Lower lobe of right lung (tissue), 2 donors: Measurements from ENCODE around the gene EPGN. TPM values are rescaled to one million over a fixed set of nuclear protein-coding genes. Genes with fewer than 3 reads are reported as not detected.
A peak's percentile ranks its signal among the peaks of the same experiment; 100 is the strongest.

Source experiments
- ATAC-seq, 2 donors: fragments of 200-7000 bp; cut with Tn5 transposase; one replicate each; pipeline ENCODE4 v1.9.1; 2020 to 2022; ENCODE audit warnings: mild to moderate bottlenecking in 2 of 2, moderate library complexity in 2 of 2
- DNase-seq: peaks from one replicate; pipeline ENCODE4 v3.0.0-alpha.2; 2020
- H3K27ac ChIP-seq: fragments of 200-600 bp; one replicate; pipeline ENCODE4 v1.8.0; 2022
- H3K27me3 ChIP-seq: fragments of 200-600 bp; one replicate; pipeline ENCODE4 v1.8.0; 2022; ENCODE audit warnings: low read depth
- H3K36me3 ChIP-seq: fragments of 200-600 bp; one replicate; pipeline ENCODE4 v1.8.0; 2022; ENCODE audit warnings: mild to moderate bottlenecking
- H3K4me1 ChIP-seq: fragments of 200-600 bp; one replicate; pipeline ENCODE4 v1.8.0; 2022
- H3K4me3 ChIP-seq: fragments of 200-600 bp; one replicate; pipeline ENCODE4 v1.8.0; 2022; ENCODE audit warnings: mild to moderate bottlenecking
- H3K9me3 ChIP-seq: fragments of 200-600 bp; one replicate; pipeline ENCODE4 v1.8.0; 2022
- intact Hi-C: fragments of 100-400 bp; cut with DNase I; formaldehyde crosslinking; loops from one replicate; pipeline ENCODE4 v1.11.0; 2022
- total RNA-seq: library from RNA; stranded (reverse); fragmentation: NEBNext Ultra II Directional; extraction: Animal tissue kit (Norgen Biotek cat#: 25700); gene quantifications from one replicate; pipeline ENCODE4 v1.2.1, GENCODE V29; 2021
- TF ChIP-seq, protein P1 (sequence below): fragments of 200-600 bp; IDR thresholded peaks from one replicate; pipeline ENCODE4 v1.8.0; 2022; ENCODE audit warnings: antibody characterized with exemption, mild to moderate bottlenecking
- donor health status: DM: no; HTN: yes; CAD: no; lungs with severe emphysema.

Gene EPGN
- total RNA-seq, 1 donor from 2014 or later: 2.5 TPM

- peaks cover 17% of the 10 kb centered on the region for H3K27me3 ChIP-seq
- DNase-seq (peak; percentile 63), ATAC-seq (peak; percentile 75 to 77)
- H3K4me1 ChIP-seq: peaks cover 15% of the 10 kb centered on the region
- H3K4me3 ChIP-seq: peak within 1 kb of the TSS; percentile 51
- H3K27ac ChIP-seq: no peak within 1 kb of the TSS
- no peaks in the 10 kb centered on the region for H3K36me3 ChIP-seq
- TF ChIP-seq, protein P1, sequence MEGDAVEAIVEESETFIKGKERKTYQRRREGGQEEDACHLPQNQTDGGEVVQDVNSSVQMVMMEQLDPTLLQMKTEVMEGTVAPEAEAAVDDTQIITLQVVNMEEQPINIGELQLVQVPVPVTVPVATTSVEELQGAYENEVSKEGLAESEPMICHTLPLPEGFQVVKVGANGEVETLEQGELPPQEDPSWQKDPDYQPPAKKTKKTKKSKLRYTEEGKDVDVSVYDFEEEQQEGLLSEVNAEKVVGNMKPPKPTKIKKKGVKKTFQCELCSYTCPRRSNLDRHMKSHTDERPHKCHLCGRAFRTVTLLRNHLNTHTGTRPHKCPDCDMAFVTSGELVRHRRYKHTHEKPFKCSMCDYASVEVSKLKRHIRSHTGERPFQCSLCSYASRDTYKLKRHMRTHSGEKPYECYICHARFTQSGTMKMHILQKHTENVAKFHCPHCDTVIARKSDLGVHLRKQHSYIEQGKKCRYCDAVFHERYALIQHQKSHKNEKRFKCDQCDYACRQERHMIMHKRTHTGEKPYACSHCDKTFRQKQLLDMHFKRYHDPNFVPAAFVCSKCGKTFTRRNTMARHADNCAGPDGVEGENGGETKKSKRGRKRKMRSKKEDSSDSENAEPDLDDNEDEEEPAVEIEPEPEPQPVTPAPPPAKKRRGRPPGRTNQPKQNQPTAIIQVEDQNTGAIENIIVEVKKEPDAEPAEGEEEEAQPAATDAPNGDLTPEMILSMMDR: no peak
- H3K9me3 ChIP-seq: no peaks in the 10 kb centered on the region
- intact Hi-C loops: no loop called here
Observed at GRCh38 chr4:74364652-74365491, 56.6 kb downstream of the EPGN start, which contains the start of gene EREG. Gene EREG (plus strand): TSS chr4:74365145. CDS start chr4:74365309, 164 bp downstream.

GRCh38 chr4:74365761-74366160 is 57.5 kb downstream of the EPGN start:
- Histone ChIP-seq H3K4me1 (peaks cover 15% of the 10 kb centered on the region), H3K36me3 (no peaks in the 10 kb centered on the region), H3K4me3 (peak overlapping the region; percentile 51), H3K27ac (no peak overlapping the region), H3K27me3 (peaks cover 17% of the 10 kb centered on the region), H3K9me3 (no peaks in the 10 kb centered on the region)
- DNase-seq (no peak), ATAC-seq (peak; percentile 31 to 57)
- TF ChIP-seq, protein P1: no peak
- intact Hi-C loops: no loop called here

Other genes starting within 250 kb of the EPGN start
- 30.1 TPM for gene CXCL2, start 209.3 kb upstream of the EPGN start, total RNA-seq
- 11.0 TPM for gene MTHFD2L, start 150.4 kb upstream of the EPGN start, total RNA-seq
- 1.1 TPM for gene EREG, start 56.7 kb downstream of the EPGN start, total RNA-seq
- gene AREG, start 136.7 kb downstream of the EPGN start, total RNA-seq: 7.8 TPM